CD4-positive, alpha-beta T cell treated with Interleukin-4 for 4 hours (primary cell): ENCODE measurements around the gene WWOX.

Experiments used
- DNase-seq: peaks from one replicate; pipeline ENCODE4 v3.0.0-alpha.2; 2020

The WWOX gene

DNA sequence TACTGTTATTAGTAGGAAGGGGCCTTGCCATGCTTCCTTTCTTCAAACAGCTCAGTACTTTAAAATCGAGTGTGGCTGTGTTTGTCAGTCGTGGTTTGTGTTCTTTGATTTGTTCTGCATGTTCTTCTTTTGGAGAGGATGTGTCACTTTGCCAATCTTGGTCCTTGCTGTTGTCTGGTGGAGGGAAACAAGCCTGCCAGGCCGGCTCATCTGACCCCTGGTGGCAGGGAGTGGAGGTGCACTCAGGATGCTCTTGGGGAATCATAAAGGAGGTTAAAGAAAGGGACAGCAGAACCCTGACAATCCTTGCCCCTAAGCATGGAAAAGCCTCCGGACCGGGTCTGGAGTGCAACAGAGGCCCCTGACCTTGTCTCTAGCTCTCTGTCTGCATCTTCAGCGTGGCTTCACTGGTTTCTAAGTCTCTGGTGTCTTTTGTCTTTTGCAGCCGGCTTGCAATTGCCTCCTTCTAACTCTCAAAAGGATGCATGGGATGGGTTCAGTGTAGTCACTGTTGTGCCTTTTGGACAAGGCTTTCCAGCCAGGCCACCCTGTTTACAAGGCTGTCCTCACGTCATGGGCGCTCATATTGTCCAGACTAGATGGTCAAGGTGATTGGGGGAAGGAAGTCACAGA, 135.8 kb downstream of the WWOX start:
- peak; percentile 60 for DNase-seq

DNA sequence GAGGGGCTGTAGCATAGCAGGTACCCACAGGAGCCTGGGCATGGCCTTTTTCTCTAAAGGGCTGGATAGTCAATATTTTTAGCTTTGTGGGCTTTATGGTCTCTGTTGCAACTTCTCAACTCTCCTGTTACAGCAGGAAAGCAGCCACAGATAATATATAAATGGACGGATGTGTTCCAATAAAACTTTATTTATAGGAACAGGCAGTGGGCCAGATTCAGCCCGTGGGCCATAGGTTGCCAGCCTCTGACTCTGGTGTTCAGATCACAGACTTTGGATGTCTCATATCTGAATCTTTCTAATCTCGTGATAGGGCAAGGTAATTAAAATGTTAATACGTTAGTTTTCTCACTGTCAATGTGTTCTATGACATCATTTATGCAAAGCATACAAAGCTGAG, 136.4 kb downstream of the WWOX start:
- DNase-seq, result no peak

DNA sequence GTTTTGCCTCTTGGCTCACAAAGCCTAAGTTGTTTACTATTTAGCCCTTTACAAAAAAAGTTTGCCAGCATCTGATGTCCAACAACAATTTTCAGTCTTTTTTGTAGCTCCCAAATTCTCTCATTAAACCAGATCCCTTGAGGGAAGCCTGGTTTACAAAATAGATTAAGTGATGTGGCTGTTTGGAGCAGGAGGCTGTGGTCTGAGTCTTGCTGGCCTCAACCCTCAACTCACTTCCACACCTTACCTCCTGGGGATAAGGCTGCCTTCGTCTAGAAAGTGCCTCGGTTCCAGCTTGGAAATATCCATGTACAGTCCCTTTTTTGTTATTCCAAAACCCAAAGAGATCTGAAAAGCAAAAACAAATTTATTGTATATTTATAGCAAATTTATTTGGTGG, 138.4 kb downstream of the WWOX start:
- no peak for DNase-seq

DNA sequence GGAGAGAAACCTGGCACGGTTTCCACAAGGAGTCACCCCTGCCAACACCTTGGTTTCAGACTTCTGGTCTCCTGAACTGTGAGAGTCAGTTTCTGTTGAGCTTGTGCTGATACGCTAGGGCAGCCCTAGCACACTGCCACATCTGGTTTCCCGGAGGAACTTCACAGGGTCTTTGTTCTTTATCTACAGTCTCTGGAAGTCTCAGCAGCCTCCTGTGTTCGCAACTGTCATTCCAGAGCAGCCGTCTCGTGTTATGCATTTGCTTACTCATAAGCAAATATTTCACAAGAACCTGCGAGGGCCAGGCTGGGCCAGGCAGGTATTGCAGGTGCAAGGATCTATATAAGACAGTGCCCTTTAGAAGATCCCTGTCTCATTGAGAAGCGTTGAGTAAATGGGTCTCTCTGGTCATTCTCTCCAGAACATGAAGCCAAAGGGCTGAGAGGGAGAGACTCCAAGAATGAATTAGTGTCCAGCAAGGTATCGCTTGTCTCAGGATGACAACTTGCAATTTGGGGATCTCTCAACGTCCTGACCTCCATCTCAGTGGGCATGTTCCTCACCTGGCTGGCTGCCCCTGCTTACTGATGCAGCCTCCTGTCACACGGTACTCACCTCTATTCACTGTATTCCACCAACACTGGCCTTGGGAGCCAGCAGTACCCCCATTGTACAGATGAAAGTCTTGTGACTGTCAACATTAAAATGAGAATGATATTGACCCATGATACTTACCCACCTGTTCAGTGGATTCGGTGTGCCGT, 141.2 kb downstream of the WWOX start:
- no peak for DNase-seq

DNA sequence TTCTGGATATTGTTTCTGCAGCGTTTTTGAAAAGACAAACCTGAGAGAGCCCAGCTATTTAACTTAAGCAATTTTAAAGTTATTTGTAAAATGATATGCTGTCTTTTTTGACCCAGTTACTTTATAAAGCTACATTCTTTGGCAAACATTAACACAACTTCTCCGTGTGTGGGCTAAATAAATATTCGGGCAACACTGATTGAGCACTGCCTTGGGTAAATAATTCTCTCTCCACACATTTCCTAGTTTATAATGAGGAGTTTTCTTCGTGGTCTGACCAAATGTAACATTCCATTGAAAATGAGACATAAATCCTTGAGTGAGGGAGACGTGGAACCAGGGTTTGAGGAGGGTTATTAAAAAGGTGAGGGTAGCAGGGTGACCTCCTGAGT, 142.8 kb downstream of the WWOX start:
- no peak for DNase-seq

DNA sequence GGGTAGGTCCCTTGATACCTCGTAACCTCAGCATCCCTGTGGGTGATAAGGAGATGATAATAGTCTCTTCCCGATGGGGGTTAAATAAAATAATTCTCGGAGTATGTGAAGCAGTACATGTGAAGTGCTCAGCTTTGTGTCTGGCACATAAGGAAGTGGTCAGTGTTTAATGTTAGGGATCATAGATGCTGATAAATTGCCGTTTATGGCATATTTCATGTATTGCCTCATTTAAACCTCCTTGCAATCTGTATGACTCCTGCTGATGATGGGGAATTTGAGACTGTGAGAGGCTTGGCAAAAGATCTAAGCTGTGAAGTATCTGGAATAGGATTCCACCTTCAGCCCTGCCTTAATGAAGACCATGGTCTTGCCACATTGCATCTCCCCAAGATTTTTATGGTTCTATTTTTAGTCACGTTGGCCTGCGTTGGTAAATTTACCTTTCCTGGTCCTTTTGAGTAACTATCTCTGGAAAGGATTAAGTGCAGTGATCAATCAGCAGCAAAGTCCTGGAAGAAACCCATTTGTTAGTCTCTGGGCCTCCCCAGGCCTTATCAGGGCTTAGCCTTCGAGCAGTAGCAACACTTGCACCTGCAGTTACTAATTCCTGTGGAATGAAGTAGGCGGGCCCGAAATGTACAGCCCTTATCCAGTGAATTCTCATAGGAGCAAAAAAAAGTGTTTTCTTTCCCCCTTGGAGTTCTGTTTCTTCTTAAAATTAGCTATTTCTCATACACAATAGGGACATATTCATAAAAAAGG, 144.9 kb downstream of the WWOX start:
- DNase-seq, result no peak

DNA sequence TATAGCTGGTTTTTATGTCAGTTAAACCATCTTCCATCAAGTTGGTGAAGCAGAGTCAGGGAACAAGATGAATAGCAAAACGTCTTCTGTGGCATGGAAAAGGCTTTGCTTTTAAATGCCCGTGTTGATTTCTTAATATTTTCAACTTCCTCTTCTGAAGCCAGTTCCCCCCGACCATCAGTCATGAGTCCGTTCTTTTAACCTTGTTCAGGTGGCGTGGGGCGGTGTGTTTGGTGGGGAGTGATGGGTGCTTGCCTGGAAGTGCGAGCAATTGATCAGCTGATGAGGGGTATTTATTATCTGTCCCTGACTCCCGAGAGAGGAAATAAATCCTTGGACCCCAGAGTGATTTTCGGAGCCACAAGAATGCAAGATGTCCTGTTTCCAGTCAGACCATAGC, 147.1 kb downstream of the WWOX start:
- DNase-seq, result no peak

DNA sequence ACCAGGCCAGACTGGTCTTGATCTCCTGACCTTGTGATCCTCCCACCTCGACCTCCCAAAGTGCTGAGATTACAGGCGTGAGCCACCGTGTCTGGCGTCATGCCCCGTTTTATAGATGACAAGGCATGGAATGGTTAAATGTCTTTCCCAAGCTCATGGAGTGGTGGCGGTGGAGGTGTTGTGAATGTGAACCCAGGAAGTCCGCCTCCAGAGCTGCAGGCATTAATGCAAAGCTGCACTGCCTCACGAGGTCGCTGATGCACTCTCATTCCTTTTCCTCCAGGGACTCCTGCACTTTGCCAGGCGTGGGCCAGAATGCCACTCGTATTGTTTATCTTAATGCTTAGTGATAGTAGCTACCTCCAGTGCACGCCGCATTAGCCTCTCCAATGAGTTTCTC, 149.6 kb downstream of the WWOX start:
- DNase-seq, result no peak

DNA sequence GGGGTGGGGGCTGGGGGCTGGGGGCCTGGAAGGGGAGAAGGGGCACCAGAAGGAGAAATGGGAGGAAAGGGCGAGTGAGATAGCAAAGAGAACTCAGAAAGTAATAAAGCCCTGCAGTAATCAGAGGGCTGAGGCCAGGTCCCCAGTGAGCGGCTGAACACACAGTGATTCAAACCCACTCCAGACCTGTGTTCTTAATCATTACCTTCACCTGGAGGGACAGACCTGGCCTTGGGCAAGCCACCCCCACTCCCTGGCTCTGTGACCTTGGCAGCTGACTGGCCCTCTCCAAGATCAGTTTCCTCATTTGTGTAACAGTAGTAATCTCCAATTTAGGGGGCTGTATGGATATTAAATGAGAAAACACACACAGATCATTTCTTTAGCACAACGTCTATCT, 150.4 kb downstream of the WWOX start:
- DNase-seq, result no peak

DNA sequence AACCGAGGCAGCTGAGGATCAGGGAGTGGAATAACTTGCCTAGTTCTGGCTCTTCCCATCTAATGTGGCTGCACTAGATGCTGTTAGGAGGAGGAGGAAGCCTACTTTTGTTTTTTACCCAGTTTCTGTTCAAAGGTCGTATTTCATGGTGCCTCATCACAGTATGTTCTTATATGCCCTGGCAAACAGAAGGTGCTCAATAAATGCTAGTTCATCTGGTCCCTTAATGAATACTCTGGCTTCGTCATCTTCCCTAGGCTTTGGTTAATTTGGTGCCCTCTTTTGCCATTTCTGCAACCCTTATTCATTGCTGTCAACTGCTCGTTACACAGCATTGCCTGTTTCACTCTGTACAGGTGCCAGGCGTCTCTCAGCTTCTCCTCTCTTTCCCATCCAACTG, 151.7 kb downstream of the WWOX start:
- DNase-seq, result no peak

DNA sequence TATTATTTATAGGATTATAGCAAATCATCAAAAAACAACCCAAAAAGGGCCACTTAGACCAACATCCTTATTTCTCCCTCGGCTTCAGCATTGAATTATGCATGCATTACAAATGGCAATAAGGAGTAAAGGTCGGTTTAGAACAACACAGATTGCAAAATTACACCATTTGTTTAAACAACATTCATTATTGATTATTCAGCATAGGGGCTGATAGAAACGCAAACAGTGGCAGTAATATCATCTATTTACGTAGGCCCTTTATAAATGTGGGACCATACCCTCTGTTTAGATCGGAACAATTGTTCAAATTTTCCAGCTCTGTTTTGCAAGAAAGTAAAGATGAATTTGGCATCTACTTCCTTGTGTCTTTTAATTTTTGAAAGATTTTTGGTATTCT, 153.3 kb downstream of the WWOX start:
- DNase-seq, result no peak

DNA sequence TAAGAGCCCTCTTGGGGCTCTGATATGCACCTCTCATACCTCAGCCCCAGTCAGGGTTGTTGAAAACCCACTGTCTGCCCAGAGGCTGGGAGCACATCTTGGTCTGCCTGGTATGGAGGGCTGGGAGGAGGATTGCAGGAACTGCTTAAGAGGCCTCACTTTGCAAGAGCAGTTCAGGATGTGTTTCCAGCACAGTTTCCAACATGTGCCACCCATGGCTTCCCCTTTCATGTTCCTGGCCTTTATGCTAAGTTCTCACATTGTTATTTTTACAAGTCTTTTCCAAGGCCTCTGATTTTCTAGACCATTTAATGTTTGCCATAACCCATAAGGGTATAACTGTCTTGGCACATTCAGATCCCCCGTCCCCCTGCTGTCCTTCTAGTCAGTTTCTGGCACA, 155.4 kb downstream of the WWOX start:
- no peak for DNase-seq

DNA sequence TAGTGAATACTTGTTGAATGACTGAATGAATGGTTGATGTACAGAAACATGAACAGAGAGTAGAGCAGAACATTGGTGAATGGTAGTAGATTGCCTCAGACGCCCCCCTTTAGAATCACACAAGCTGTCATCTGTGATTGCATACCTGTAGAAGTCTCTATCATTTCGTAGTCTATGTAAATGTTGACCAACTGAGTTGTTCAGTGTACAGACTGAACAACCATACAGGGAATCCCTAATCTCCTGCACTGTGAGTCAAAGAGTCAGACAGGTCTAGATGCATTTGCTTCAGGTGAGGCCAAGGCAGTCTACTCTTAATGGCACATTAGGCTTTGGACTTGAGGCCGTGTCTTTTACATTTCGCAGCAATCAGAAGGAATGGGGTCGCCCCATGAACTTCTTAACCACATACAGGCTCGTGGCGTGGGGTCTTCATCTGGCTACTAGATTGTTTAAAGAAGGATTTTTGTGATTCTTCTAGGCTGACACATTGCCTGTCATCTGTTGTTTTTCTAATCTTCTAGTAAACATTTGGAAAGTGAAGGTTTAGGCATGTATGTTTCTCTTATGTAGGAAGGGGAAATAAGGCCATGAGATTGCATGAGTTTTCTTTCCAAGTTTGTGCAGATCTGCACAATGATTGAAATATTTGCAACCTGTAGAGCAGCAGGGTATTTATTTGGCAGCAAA, 157.4 kb downstream of the WWOX start:
- DNase-seq, result no peak

DNA sequence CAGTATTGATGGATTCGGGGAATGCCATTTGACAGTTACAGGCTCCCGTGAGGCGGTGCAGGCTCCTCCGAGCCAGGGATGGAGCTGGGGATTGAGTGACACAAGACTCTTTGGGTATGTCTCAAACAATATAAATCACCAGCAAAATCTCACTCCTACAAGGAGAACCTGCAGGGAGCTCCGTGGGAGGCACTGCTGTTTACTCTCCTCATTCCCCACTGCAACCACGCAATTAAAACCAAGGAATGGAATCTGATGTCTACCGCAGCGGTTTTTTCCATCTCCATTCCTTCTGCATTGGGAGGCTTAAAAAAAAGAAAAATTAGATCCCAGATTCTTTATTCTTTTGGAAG, 157.9 kb downstream of the WWOX start:
- DNase-seq, result no peak

DNA sequence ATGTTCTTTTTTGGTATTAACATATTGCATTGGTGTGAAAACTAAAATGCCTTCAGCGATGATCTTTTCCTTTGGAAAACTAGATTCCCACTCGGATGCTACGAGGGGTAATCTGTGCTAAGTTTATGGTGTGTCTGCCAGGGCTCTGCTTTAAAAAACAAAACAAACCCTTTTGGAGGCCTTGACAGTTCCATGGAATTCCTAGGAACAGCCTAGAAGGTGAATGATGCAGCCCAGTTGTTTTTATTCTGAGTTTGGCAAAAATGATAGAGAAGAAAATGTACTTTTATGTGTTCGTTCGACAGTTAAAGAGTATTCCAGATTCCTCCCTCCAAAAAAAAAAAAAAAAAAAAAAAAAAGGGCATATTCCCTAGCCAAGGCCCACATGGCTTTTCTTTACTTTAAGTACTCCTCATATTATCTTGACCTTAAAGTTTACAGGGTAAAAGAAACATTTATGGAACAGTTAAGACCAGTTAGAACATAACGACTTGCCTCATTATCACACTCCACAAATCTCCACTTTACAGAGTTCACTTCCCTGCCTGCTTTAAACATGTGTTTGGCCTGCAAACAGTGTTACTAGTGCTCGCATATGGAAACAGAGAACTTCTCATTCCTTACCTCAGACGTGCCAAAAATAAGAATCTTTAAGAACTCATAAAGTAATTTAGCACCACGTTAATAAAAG, 159.1 kb downstream of the WWOX start:
- no peak for DNase-seq

DNA sequence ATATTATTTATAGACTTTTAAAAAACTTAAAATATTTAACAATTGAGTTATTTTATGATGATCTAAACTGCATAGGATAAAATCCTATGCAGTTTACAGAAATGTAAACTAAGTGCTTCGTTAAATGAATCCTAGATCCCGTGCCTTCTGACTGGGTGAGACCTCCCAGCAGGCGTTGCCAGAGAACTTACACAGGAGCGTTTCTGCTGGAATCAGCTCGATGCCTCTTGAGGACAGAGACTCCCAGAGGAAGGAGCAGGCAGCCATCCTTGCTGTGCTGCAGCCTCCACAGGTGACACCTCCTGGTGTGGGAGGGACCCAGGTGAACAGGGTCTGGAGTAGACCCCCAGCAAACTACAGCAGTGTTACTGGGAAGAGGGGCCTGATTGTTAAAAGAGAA, 160.4 kb downstream of the WWOX start:
- DNase-seq, result no peak

DNA sequence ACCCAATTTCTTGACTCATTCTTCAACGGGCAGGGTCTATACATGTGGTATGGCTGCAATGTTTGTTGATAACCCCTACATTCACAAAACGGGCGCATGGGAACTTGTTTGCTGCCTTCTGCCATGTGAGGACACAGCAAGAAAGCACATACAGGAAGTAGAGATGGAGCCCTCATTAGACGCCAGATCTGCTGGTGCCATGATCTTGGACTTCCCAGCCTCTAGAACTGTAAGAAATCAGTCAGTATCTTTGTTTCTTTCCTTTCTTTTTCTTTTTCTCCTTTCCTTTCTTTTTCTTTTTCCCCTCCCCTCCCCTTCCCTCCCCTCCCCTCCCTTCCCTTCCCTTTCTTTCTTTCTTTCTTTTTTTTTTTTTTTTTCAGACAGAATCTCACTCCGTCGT, 165.2 kb downstream of the WWOX start:
- DNase-seq, result no peak

DNA sequence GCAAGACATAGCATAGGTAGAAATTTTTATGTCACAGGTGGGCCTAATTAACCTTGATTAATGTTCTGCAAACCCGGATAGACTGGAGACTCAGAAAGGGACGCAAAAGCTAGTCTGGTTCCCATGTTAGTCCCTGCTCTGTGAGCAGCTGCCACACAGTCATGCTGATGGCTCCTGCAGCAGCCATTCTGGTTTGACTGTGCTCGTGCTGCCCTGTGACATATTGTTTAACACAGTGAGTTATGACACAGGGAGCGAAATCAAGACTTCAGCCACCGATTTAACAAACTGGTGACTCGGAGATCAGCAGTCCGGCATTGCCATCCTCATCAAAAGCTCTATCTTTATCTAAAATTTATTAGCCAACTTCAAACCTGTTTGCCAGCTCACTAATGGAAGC, 169.8 kb downstream of the WWOX start:
- DNase-seq, result no peak

DNA sequence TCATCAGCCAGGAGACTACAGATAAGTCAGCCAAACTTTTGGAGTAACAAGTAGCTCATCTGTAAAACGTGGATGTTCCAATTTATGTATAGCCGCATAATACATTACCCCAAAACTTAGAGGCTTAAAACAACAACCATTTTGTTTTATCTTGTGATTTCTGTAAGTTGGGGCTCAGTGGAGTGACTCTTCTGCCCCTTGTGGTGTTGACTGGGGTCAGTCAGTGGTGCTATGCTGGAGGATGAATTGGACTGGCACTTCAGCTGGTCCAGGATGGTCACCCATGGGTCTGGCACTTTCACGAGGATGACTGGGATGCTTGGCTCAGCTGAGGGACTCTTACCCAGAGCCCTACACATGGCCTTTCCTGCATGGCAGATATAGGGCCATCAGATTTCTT, 172.5 kb downstream of the WWOX start:
- no peak for DNase-seq

DNA sequence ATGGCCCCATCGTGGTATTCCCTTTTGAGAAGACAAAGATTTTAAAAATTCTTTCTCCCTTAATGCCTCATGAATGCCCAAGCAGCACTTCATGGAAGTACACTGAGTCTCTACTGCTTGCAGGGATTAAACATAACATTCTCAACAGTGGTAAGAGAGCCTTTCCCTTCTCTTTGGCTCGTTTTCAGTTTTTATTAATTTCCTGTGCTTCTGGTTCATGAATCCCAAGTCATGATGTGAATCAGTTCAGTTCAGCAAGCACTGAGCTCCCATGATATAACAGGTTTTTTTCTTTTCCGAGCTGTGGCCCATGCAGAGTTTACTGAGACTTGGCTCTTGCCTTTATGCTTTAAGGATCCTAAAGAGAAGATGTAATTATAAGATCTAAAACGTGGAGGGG, 175.3 kb downstream of the WWOX start:
- DNase-seq, result no peak

DNA sequence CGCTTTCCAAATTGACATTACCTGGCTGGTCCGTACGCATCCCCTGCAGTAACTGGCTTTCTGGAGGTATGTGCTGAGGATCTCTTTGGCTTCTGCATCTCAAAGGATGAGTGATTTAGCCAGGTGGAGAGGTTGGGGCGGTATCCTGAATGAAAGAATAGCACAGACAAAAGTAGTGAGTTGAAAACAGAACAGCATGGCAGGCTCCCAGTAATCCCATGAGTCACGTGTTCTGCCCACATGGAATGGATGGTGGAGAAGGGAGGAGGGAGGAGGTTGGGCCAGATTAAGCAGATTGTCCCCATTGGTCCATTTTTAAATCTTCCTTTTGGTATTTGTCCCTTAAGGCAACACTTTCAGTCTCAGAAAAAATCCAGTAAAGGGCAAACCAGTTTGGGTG, 176.0 kb downstream of the WWOX start:
- DNase-seq, result no peak

DNA sequence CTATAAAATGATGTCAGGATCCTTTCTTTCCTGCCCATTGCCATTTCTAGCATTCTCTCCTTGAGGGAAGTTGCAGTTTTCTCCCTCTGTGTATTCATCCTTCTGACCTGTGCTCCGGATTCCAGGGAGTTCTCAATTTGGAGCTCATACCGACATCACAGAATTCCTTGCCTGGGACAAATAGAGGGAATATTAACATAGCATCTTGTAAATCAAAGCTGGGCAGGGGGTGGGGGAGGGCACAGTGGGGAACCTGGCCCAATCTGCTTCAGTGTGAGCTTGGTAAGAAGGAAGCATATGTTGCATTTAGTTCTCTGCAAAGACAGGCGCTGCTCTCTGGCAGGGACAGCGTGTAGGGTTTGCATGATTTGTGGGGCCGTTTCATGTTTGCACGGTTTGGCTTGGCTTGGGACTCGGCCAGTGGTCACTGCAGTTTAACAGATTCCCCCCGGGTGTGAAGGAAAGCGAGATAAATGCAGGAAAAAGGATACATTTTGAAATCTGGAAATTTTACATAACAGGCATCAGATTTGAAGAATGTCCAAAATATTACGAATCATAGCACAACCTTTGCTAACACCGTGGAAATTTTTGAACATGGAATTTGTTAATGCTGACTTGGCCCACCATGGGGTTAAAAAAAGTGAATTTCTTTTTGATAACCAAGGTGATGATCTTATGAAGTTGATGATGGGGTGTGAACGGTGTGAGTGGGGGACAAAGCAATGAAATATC, 178.0 kb downstream of the WWOX start:
- DNase-seq, result no peak
